MM.1S (cell line): ENCODE results near the gene CCNB1.

Source experiments
- CTCF ChIP-seq: fragments of 300-600 bp; sonication (generic); IDR thresholded peaks from 2 replicates; pipeline ENCODE4 v1.5.1; 2016; ENCODE audit warnings: antibody characterized with exemption, low read length, mixed read lengths
- EZH2phosphoT487 ChIP-seq: fragments of 300-600 bp; sonication (generic); IDR thresholded peaks from 2 replicates; pipeline ENCODE4 v1.6.1; 2018; ENCODE audit warnings: antibody characterized with exemption, low read length

- TF ChIP-seq CTCF = no peak
- no peak for TF ChIP-seq EZH2phosphoT487
These were observed 10.5 kb upstream of the CCNB1 start for GRCh38 chr5:69156456-69156855.
